GM21619 (cell line): ENCODE results near the gene JAZF1.

ENCODE experiments used
- ATAC-seq: cut with Tn5 transposase; IDR thresholded peaks from one replicate; pipeline ENCODE4 v1.9.1; 2021; ENCODE audit not compliant: unreplicated experiment

The JAZF1 gene

GRCh38 chr7:28168393-28169158 is 12.0 kb downstream of the JAZF1 start:
- no peak for ATAC-seq

- ATAC-seq = no peak
Measured at GRCh38 chr7:28166982-28167715, 13.4 kb downstream of the JAZF1 start.

- no peak for ATAC-seq
Measured at GRCh38 chr7:28165961-28166955, 14.3 kb downstream of the JAZF1 start.

GRCh38 chr7:28165261-28165660 is 15.3 kb downstream of the JAZF1 start:
- no peak for ATAC-seq

- ATAC-seq = no peak
Measured at GRCh38 chr7:28163949-28164348, 16.6 kb downstream of the JAZF1 start.

- ATAC-seq = no peak
Measured at GRCh38 chr7:28161331-28161730, 19.3 kb downstream of the JAZF1 start.

- no peak for ATAC-seq
Measured at GRCh38 chr7:28160551-28160991, 20.0 kb downstream of the JAZF1 start.

- no peak for ATAC-seq
Measured at GRCh38 chr7:28157831-28158416, 22.7 kb downstream of the JAZF1 start.

GRCh38 chr7:28157076-28157745 is 23.4 kb downstream of the JAZF1 start:
- ATAC-seq = no peak

GRCh38 chr7:28156401-28156800 is 24.2 kb downstream of the JAZF1 start:
- no peak for ATAC-seq

GRCh38 chr7:28155964-28156363 is 24.6 kb downstream of the JAZF1 start:
- no peak for ATAC-seq

GRCh38 chr7:28155019-28155660 is 25.5 kb downstream of the JAZF1 start:
- peak; percentile 65 for ATAC-seq

GRCh38 chr7:28152594-28152993 is 28.0 kb downstream of the JAZF1 start:
- no peak for ATAC-seq

GRCh38 chr7:28151965-28152364 is 28.6 kb downstream of the JAZF1 start:
- peak; percentile 36 for ATAC-seq

- no peak for ATAC-seq
Measured at GRCh38 chr7:28149291-28150101, 31.1 kb downstream of the JAZF1 start.

- ATAC-seq = no peak
Measured at GRCh38 chr7:28145931-28146330, 34.7 kb downstream of the JAZF1 start.

- no peak for ATAC-seq
Measured at GRCh38 chr7:28145090-28145626, 35.4 kb downstream of the JAZF1 start.

- no peak for ATAC-seq
Measured at GRCh38 chr7:28144266-28144665, 36.3 kb downstream of the JAZF1 start.

- ATAC-seq = no peak
Measured at GRCh38 chr7:28142650-28143049, 37.9 kb downstream of the JAZF1 start.
